ENCODE measurements around the gene ZNF718.

DNA sequence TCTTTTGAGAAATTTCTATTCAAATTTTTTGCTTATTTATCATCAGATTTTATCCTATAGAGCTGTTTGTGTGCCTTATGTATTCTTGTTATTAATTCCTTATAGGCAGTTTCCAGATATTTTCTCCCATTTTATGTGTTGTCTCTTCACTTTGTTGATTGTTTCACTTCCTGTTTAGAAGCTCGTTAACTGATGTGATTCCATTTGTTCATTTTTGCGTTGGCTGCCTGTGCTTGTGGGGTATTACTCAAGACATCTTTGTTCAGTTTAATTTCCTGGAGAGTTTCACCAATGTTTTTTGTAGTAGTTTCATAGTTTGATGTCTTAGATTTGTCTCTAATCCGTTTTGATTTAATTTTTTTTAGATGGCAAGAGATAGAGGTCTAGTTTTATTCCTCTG lies 14.6 kb downstream of the ZNF718 start:
- TF ChIP-seq, protein P1, sequence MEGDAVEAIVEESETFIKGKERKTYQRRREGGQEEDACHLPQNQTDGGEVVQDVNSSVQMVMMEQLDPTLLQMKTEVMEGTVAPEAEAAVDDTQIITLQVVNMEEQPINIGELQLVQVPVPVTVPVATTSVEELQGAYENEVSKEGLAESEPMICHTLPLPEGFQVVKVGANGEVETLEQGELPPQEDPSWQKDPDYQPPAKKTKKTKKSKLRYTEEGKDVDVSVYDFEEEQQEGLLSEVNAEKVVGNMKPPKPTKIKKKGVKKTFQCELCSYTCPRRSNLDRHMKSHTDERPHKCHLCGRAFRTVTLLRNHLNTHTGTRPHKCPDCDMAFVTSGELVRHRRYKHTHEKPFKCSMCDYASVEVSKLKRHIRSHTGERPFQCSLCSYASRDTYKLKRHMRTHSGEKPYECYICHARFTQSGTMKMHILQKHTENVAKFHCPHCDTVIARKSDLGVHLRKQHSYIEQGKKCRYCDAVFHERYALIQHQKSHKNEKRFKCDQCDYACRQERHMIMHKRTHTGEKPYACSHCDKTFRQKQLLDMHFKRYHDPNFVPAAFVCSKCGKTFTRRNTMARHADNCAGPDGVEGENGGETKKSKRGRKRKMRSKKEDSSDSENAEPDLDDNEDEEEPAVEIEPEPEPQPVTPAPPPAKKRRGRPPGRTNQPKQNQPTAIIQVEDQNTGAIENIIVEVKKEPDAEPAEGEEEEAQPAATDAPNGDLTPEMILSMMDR (IDR thresholded peaks at IDR 0.05) = no peak
- TF ChIP-seq POLR2A (IDR thresholded peaks at IDR 0.05) (no peak), EP300 (IDR thresholded peaks at IDR 0.05) (no peak)
